ENCODE results near the gene CLRN1.

CLRN1 gene

DNA sequence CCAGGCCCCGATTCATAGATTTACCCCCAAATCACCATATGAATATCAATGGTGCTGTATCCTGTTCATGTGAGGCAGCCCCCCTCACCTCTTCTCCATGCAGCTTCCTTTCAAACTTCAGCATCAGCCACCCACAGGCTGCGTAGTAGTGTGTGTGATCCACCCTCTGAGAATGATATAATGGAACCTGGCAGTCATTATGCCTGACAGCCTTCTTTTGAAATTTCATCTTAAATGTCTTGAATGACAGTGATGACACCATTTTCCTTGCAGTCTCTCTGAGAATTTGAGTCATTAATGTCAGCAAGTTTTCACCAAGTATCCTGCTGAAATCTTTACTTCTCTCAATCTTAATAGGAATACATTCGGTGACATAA is 3.5 kb upstream of the CLRN1 start:
- DNase-seq (ENCODE audit: low read depth, low spot score): no peak

DNA sequence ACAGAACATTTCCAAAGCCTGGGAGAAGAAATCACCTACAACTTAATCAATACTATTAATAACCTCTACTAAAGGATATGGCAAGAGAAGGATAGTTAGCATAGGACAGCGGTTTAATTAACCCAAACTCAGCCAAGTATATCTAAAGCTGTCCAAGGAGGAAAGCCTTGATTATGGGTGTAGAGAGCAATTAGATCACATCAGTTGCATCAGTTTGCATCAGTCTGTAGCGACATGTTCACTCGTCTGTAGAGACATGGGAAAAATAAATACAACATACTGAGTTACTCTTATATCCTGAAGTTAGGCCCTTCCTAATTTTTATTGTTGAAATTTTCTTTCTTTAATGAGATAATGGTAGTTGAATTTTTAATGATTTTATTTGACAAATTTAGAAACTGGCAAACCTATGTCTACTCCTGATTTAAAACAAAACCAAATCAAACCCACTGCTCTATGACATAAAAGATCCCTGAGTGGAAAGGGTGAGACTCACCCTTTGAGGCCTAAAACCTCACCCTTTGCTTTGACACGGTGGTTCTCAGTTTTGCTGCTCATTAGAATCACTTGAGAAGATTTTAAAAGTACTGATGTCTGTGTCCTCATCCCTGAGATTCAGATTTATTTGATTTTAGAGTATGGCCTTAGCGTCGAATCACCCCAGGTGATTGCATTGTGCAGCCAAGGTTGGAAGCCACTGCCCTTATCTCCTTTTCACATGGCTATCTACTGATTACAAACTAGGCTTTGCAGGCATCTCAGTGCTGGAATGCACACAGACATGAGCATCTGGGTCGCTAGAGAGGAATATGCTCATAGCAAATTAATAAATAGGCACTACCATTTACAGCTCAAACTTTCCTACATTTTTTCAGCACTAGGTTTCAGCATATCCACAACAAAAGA is 2.8 kb upstream of the CLRN1 start:
- DNase-seq (ENCODE audit: low read depth, low spot score): no peak

DNA sequence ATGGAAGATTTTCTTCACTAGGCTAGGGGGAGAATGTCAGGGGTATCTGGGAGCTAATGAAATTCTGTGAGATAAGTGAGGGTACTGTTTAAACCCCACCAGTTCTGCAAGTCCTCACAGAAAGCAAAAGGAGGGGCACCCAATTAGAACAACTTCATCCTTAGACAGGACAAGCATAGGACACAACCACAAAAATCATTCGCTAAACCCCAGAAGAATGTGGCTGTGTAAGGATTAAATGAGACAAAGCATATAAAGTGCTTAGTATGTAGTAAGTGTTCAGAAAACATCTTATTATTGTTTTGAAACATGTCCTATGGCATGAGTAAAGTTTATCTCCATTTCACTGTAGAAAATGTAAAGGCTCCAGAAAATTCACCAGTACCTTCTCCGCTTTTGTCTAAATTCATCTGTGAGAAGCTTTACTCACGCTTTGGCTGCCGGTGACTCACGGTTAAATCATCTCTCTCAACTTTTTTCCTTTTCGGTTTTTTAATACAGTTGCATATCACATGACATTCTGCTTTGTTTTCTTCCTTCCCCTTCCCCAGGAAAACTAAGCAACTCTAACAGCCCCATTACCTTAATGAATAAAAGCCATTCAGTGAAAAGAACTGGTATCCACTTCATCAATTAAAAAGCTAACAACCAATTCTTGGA is 1.7 kb downstream of the CLRN1 start:
- DNase-seq (ENCODE audit: low read depth, low spot score): peak; percentile 28

DNA sequence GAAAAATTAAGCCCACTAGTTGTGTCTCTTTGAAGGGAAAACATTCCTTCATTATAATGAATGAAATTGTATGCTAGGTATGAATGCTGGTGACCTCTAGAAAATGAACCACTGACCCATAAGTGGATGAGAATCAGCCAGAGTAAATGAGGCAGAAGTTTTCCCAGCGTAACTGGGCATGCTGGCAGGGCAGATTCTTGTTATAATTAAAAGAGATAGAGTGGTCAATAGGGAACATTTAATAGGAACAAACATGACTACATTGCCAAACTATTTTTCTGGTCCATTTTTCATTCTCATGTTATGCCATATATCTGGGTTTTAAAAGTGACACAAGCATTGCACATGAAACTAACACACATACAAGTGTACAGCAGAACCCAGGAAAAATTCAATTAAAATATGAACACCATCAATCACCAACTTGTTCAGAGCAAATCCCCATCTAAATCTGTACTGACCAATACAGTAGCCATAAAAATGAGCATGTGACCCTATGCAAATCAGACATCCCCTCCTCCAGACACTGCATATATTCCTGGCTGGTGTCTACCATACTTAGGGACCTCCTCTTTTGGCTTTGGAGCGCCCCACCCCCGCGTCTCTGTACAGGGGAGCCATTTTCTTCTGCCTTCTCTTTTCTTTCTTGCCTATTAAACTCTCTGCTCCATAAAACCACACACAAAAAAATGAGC is 4.0 kb downstream of the CLRN1 start:
- DNase-seq (ENCODE audit: low read depth, low spot score): no peak

DNA sequence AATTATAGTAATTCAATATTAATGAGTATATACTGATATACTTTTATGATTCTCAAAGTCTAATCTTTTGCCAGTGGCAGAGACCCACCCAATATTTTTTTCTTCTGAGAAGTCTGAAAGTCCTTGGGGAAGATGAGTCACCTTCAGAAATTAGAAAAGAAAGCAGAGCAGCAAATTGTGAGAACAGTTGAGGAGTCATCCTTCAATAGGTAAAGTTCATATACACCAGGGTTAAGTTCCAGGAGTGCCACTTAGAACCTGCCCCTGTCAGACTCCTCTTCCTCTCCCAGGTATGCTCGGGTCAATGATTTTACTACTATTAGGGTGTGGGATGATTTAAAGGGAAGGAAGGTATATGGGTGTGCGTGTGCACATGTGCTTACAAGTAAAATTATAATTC is 7.1 kb downstream of the CLRN1 start:
- DNase-seq (ENCODE audit: low read depth, low spot score): no peak

DNA sequence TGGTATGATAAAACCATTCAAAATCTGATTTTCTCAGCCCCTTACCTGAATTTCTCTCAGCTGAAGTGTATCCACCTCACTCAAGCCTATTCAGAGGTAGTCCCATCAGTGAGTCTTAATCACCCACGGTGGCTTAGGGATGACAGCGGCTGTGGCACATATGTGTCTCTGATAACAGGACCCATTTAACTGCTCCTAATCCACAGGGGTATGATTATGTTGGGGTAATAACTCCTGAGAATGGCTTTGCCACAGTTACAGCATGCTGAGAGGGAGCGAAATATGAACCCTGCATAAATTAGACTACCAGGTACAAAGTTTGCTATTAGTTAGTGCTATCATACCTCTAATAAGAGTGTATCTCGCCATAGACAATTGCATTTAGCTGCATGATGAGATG is 10.6 kb downstream of the CLRN1 start:
- no peak for DNase-seq (ENCODE audit: low read depth, low spot score)

DNA sequence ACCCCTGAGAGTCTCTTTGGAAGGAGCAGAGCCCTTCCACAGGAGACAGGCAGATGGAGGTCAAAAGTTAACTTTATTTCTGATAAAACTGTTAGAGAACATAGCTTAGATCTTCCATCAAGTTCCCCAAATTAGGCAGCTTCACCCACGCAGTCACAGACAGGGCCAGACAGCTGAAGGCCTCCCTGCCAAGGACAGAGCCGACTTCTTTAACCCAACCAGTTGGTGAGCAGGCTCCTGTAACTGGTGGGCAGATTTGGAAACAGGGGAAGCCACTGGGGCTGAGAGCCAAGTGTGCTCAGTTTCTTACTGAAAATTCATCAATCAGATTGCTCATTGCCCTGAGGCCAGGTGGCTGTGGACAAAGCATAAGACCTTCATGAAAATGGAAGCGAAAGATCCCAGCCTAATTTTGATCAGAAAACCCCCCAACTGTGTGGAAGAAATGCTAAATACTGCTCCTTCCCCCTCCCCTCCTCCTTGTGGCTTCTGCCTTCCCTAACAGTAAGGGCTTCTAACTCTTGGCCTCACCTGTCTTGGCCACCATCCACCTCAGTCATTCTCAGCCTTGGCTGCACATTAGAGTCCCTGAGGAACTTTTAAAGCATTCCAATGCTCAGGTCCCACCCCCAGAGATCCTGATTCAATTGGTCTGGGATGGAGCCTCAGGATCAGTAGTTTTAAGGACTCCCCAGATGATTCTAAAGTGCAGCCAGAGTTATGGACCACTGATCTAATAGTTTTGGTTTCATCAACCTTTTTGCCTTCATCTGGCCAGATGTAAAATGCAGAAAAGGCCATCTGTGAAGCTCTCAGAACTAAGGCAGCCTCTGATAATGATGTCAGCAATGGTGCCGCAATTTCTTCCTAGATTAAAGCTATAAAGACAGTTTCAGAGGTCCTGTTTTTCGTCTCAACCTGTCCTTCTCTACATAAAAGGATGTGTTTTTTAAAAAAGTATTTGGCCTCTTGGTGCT is 11.5 kb downstream of the CLRN1 start:
- no peak for DNase-seq (ENCODE audit: low read depth, low spot score)

DNA sequence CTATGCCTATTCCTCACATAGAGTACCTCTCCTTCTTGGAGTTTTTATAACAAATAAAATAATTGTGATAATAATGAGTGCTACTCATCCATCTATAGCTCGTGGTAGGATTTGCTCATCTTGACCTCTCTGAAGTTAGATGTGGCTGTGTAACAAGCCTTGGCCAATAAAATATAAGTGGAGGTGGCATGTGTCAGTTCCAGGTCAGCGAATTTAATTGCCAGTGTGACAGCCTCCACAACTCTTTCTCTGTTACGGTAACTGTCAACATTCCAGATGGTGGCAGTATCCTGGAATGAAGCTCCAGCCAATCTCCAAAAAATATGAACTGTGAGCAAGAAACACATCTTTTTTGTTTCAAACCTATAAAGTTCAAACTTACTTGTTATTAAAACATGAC is 13.8 kb downstream of the CLRN1 start:
- no peak for DNase-seq (ENCODE audit: low read depth, low spot score)

DNA sequence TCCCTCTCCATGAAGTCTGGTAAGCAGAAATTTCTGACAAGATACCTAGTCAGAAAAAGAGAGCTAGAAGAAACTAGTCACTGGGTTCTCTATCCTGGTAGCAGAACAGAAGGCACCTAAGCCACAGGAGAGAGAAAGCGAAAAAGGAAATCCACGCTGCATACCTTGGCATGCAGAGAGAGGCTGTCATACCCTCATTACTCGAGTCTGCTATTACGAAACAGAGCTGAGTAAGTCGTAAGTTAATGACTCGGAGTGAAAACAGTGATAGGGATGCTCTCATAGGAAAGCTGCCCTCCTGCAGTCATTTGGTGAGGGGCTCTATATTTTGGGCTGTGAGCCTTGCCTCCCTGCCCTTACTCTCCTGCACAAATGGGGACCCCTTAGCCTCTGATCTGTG is 16.2 kb downstream of the CLRN1 start:
- DNase-seq (ENCODE audit: low read depth, low spot score): no peak

DNA sequence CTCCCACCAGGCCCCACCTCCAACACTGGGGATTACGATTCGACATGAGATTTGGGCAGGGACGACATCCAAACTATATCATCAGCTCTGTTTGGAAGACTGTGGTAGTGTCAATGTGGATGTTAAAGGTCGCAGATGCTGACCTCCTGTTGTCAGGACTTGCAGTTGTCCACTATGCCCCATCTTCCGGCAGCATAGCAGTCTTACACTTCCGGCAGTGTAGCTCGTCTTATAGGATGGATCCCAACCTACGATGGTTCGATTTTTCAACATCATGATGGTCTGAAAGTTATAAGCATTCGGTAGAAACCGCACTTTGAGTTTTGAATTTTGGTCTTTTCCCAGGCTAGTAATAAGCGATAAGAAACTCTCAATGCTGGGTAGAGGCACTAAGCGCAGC is 20.6 kb downstream of the CLRN1 start:
- DNase-seq (ENCODE audit: low read depth, low spot score): no peak

DNA sequence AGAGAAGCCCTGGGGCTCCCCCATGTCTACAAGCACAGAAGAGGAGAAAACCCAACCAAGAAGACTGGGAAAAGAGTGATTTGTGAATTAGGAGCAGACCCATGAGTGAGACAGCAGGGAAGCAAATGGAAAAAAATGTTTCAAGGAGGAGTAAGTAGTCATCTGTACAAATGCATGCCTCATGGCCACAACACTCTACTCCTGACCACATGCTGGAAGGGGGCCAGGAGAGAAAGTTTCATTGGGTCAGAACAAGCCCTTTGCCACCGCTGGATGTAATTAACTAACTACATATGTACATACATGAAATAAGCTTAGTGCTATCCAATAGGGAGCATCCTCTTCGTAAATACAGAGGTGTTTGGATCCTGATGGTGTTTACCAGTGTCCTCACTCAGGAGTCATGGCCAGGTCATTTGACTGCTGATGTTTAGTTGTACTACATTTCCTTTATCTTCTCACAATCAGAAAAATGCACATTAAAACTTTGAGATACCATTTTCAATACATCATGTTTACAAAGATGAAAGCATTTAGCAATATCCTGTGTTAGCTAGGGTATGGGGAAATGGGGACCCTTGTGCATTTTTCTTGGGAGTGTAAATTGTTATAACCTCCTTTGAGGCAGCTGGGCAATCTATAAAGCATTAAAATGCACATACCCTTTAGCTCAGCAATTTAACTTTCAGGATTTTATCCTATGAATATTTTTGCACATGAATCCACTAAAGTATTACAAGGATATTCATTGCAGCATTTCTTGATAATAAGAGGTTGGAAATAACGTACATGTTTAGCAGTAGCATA is 27.1 kb downstream of the CLRN1 start:
- DNase-seq (ENCODE audit: low read depth, low spot score): peak; percentile 9

DNA sequence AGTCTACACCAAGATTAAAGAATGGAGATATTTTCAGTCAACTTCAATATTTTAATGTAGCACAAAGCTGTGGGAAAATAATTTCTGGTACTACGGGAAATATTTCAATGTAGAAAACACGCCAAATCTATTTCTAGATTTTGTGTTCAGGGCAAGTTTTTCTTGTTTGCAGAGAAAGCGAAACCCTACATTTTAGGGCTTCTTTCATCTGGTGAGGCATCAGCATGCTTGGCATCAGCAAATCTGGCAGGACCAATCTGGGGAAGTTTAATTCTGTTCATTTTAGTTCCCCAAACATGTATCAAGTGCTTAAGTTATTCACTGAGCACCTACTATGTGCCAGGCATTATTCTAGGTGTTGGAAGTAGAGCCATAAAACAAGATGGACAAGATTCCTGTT is 30.3 kb downstream of the CLRN1 start:
- no peak for DNase-seq (ENCODE audit: low read depth, low spot score)

DNA sequence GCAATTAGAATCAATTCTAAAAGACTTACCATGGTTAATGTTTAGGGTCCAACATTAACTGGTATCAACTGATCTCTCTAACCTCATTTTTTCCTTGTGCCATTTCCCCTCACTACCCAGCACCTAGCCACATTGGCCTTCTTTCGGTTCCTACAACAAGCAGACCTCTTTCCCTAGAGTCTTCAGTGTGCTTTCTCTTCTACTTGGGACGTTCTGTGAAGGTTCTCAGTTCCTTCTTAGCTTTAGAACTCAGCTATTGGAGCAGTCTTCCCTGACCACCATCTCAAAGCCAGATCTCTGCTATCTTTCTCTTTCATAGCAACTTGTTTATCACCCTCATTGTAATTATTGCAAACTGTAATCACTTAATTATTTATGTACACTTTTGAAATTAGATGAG is 35.8 kb downstream of the CLRN1 start:
- no peak for DNase-seq (ENCODE audit: low read depth, low spot score)

DNA sequence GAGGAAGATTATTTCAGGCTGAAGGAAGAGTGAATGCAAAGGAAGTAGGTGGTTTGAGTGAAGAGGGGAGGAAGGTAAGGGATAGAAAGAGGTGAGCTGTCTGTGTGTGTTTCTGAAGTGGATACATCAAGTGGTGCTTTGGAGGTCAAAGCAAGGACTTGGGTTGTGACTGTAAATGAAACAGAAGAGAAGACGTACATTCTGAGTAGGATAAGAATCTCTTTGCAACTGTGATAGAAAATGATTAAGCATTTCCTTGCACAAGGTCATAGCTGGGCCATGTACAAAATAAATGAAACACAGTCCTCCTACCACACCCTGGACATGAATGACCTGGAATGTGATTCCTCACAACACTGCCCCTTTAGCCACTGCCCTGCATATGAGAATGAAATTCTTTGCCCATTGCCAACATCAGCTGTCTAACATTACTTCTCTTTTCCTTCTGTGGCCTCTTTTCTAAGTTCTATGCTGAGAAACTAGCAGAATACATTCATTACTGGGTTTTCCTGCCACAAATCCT is 39.0 kb downstream of the CLRN1 start:
- no peak for DNase-seq (ENCODE audit: low read depth, low spot score)

DNA sequence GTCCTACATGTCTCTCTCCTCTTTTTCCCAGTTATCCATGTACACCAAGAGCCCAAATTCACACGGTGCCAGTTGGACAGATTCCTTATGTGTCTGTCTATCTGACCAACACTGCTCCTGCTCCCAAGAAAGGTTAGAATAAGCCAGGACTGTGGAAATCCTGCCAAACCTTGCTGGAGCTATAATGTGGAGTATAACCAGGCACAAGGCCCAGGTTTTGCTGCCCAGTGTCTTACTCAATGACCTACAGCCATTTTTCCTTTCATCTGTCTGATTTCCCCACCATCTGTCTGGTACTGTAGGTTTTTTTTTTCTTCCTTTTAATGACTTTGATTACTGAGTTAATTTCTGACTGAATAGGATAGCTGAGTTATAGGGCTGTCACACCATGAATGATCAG is 40.8 kb downstream of the CLRN1 start:
- DNase-seq (ENCODE audit: low read depth, low spot score): no peak

DNA sequence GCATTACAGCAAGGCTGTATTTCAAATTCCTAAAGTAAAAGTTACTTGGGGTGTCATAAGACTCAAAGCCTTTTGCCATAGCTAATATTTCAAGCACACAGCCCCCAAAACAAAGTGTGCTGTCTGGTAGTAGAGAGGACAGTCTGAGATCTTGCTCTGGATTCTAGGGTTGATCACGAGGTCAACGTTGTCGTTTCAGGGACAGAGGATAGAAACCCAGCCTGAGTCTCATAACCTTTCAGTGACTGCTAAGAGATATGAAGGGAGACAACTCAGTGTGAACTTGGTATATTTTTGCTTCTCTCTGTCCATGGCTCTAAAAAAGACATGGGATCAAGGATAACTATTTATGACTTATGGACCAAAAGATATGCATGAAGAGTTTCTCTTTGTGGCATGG is 41.7 kb downstream of the CLRN1 start:
- DNase-seq (ENCODE audit: low read depth, low spot score): no peak

DNA sequence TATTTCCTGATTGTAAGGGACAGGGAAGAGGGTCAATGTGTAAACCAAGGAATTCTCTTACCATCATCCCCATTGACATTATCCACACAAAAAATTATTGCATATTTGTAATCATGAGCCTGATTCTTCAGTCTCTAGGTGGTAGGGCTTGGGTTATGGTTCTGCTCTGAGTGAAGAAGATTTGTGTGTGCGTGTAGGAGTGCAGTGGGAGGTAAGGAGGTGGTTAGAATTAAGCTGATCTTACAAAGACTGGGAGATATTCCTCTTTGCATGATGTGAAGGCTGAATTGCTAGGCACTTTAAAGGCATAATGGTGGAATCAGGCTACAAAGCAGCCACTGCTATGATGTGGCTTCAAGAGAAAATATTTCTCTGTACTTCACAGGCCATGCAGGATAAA is 44.3 kb downstream of the CLRN1 start:
- no peak for DNase-seq (ENCODE audit: low read depth, low spot score)

DNA sequence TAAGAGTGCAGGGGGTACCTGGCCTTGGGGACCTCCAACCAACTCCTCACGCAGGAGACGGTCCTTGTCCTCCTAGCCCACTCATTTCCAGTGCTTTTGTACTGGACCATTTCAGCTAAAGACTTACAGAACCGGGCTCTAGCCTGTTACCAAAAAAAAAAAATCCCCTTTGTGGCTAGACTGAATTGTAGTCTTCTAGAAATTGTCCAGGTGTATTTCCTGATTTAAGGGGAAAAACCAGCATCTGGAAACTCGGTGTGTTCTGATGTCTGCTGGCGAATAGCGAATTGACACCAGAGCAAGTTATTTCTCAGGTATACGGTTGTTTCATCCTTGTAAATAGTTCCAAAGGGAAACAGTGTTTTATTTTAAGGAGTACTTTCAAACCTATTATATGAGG is 46.2 kb downstream of the CLRN1 start:
- no peak for DNase-seq (ENCODE audit: low read depth, low spot score)

DNA sequence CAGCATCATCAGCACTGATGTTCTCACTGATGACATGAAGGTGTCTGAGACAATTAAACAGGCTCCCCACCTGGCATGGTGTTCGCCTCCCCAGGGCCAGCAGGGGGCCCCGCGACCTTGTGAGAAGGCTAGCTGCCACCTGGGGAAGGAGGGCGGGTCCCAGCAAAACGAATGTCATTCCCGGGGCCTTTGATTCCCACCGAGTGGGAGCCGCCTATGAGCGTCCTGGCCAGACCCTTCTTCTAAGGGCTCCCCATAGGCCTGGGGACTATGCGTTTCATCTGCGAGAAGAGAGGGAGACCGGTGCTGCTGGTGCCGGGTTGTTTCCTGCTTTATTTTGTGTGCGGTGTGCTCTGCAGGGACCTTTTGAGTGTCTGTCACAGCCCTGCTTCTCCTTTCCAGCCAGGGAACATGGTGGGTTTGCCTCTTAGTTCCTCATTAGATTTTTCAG is 46.8 kb downstream of the CLRN1 start:
- no peak for DNase-seq (ENCODE audit: low read depth, low spot score)

DNA sequence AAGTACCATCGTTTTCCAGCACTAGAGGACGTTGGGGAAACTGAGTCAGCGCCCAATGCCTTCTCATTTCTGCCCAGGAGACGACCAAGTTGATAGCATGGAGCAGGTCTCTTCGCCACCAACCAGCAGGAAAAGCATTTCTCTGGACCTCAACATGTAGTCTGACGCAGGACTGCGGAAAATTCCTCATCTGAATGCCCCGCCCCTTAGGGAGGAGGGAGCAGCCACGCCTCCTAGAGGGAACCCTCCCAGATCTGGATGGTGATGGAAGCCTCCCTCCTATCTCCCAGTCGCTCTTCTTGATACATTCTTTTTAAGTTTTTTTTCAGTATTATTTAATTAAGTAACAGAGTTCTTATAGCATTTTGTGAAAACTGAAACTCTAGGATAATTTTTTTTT is 49.9 kb downstream of the CLRN1 start:
- DNase-seq (ENCODE audit: low read depth, low spot score): no peak
